ENCODE measurements around the gene TSPAN14.

TSPAN14 gene

DNA sequence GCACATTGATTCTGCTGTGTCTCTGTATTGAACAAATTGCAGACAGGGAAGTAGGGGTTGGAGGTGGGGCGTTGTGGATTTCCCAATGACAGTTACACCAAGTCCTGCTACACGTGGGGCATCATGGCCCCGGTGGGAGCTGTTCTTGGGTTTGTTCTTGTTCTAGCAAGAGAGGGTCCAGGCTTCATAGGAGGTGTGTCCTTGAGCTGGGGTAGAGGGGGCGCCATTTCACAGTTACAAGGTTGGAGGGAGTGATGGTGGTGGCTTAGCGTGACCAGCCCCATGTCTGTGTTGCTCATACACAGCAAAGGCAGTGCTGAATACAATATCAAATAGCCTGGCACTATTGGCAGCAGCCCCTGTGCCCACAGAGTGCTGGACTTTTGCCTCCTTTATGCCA, 99.3 kb downstream of the TSPAN14 start:
- DNase-seq, result no peak

GRCh38 chr10:80554050-80554449, 99.9 kb downstream of the TSPAN14 start:
- no peak for DNase-seq

- no peak for DNase-seq
Measured at GRCh38 chr10:80555415-80555814, 101.3 kb downstream of the TSPAN14 start.

DNA sequence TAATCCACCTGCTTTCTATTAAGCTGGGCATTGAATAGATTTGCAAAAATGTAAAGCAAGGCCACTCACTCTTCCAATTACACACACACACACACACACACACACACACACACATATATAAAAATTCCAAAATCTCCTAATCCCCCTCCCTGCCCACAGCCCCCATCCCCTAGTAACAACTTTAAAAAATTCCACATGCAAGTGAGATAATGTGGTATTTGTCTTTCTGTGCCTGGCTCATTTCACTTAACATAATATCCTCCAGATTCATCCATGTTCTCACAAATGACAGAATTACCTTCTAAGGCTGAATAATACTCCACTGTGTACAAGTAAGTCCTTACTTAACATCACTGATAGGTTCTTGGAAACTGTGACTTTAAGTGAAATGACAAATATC, 107.8 kb downstream of the TSPAN14 start:
- no peak for DNase-seq

DNA sequence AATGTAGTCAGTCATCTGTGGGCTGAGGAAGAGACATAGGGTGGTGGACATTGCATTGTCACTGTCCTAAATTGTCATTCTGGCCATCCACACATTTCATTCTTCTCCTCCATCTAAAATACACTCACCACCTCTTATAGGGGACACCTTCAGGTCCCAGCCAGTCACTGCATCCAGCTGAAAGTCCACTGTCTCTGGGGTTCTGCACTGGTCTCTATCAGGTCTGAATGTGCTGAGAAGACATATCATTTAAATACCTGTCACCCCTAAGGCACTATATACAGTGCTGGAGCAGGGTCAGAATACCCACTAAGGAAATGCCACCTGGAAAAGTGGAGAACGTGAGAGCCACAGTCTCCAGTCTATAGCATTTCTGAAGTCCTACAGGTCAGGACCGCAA, 113.2 kb downstream of the TSPAN14 start:
- no peak for DNase-seq

DNA sequence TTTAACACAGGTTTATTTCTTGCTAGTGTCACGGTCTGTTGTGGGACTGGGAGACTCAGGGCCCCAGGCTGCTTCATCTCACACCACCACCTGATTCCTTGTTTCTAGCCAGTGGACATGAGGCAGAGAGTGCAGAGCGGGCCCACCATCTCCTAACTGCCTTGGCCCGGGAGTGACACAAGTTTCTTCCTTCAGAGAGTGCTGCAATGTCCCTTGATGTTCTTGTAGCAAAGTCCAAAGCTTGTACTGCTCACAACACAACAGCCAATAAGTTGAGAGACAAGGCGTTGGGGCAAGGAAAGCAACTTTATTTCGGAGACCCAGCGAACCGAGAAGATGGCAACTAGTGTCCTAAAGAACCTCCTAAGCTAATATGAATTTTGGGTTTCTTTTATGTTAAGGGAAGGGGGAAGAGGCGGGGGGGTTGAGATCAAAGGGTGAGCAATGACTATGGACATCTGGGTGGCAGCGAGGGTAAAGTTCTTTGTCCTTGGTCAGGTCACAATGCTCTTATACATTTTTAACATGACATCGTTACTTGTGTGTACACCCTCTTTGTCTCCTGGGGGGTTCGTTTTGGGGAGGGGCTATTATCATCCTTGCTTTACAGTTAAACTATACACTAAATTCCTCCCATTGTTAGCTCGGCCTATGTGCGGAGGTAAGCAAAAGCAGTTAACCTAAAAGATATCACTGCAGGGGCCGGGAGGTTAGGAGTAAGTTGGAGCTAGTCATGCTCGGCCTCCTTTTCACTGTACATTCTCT, 115.2 kb downstream of the TSPAN14 start:
- no peak for DNase-seq

- no peak for DNase-seq
Measured at GRCh38 chr10:80571352-80571751, 117.2 kb downstream of the TSPAN14 start.

DNA sequence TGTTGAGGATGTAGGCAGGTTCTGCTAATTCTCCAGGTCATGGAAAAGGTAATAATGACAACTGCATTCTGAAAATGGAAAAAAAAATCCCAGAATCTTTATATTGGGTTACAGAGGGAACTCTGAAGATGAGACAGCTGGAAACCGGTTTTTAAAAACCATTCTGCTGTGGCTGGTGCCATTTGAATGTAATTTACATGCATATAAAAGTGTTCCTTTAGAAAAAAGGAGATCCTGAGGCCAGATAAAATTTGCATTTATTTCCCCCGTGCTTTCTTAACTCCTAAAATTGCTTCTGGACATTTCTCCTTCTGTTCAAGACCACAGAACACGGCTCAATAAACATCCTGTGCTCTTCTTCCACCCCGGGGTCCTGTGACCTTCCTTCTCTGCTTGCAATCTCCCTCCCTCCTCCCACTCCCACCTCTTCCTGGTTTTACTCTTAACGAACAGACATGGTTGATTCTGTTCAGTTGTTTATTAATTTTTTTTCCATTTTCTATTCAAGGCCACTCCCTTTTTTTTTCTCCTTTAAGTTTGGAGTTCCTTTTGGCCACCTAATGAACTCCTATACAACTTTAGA, 125.2 kb downstream of the TSPAN14 start:
- no peak for DNase-seq

DNA sequence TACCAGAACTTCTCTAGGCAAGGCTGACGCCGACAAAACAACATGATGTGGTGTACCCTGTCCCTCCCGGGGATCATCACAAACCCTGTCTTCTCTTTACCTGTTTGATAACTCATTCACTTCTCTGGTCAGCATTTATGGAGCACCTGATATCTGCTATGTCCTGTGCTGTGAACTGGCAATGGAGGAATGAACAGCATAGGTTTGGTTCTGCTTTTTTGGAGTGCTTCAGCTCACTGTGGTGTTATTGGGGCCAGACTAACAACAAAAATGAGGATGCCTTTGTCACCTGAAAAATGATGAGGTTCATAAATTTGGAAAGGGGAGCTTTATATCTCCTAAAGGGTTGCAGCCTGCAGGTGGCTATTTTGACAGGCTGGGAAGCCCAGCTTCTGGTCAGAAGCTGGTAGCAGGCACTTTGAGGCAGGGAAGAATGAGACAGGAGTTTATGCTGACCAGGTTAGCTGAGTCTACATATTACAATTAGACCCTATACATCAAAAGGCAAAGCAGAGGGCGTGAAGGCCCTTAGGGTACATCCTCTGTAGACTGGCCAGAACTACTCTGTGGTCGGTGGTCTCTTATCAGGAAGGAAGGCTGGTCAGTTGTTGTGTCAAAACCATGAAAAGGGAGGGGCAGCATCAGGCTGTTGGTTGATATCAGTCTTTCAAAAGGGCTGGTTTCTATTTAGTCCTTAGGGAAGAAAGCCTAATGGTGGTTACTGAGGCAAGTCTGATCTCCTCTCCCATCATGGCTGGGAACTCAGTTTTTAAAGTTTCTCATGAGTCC, 125.9 kb downstream of the TSPAN14 start:
- DNase-seq, result no peak

DNA sequence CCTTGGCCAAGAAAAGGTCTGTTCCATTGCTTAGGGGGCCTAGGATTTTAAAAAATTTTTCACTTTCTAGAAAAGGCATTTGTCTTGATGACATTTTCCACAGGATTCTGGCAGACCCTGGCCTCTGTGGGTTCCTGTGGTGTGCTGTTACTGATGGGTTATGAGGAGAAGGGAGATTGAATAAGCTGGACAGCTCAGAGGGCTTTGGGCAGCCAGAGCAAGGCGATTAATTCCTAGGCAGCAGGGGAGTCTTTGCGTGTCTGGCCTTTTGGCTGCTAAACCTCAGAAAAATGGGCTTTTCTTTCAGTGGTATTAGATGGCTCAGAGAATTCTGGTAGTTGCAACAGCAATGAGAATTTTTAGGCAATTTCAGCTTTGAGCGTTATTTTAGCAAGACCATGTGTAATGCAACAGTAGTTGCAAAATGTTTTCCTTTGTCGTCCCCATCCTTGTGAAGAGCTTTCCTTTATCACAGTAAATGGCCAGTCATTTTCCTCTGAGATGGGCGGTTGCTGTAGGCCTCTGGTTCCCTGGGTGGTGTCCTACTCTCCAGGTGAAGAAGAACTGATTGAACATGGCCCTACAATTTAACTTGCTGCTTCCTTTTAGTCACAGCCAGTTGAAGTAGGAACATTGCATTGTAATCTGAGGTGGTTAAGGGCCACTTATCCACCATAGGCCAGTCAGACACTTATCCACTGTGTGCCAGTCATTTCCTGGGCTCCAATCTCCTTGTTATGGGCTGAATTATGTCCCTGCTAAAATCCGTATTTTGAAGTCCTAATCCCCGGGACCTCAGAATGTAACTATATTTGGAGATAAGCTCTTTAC, 126.7 kb downstream of the TSPAN14 start:
- DNase-seq, result no peak

DNA sequence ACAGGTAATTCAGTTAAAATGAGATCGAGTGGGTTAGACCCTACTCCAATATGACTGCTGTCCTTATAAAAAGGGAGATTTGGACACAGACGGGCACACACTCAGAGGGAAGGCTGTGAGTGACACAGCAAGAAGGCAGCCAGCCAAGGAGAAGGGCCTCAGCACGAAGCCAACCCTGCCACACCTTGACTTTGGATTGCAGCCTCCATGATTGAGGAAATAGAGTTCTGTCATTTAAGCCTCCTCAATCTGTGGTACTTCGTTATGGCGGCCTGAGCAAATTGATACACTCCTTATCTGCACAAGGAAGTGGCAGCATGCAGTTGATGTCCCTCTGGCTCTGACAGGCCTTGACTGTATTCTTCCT, 127.3 kb downstream of the TSPAN14 start:
- no peak for DNase-seq

GRCh38 chr10:80582286-80582960, 128.3 kb downstream of the TSPAN14 start:
- DNase-seq, result no peak
